D721Med (cell line): ENCODE measurements around the gene CAMKK2.

Source experiments
- DNase-seq: peaks from one replicate; pipeline ENCODE4 v3.0.0; 2011; ENCODE audit warnings: low spot score; ENCODE audit not compliant: insufficient read length
- FAIRE-seq: peaks from 2 replicates; lab custom pipeline; 2011; peaks lifted over from hg19 to GRCh38; lab: Jason Lieb, UNC
- TF ChIP-seq, protein P1 (sequence below): IDR thresholded peaks from 2 replicates; pipeline ENCODE4 v1.5.1; 2012; ENCODE audit warnings: mild to moderate bottlenecking, control low read depth; ENCODE audit not compliant: insufficient read depth; ENCODE audit errors: missing control alignments

CAMKK2 gene

DNA sequence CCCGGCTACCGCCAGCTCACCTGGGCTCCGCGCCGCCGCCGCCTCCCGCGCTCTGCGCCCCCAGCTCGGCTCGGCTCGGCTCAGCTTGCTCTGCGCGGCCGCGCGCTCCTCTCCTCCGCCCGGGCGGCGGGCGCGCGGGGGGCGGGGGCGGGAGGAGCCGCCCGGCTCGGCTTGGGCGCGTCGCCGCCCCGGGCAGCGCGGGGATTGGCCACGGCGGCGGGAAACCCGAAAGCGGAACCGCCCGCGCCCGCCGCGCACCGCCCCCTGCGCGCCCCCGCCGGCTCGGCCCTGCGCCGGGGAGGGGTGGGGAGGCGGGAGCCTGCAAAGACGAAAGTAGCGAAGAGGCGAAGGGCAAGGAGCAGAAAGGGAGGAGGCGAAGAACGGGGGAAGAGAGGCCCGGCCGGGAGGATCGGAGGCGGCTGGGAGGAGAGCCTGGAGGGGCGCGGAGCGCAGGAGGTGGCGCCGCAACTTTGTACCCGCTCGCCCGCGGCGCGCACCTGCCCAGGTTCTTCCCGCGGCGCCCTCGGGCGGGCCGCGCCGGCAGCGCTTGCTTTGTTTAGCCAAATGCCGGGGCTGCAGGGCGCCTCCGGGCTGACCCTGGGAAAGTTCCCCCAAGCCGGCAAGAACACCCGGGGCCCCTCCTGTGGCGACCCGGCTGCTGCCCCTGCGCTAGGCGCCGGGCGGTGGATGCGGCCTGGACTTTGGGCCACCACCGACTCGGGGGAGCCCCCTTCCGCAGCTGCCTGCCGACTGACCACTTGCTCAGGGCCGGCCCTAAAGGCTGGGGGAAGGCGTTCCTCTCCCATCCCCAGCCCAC, at the start of gene CAMKK2:
TSS of gene CAMKK2 (minus strand) at position 92 of the 817 bp plus-strand sequence. CDS start 22,183 bp downstream, outside the sequence.
- FAIRE-seq (no peak), DNase-seq (peak; percentile 65)
- TF ChIP-seq, protein P1, sequence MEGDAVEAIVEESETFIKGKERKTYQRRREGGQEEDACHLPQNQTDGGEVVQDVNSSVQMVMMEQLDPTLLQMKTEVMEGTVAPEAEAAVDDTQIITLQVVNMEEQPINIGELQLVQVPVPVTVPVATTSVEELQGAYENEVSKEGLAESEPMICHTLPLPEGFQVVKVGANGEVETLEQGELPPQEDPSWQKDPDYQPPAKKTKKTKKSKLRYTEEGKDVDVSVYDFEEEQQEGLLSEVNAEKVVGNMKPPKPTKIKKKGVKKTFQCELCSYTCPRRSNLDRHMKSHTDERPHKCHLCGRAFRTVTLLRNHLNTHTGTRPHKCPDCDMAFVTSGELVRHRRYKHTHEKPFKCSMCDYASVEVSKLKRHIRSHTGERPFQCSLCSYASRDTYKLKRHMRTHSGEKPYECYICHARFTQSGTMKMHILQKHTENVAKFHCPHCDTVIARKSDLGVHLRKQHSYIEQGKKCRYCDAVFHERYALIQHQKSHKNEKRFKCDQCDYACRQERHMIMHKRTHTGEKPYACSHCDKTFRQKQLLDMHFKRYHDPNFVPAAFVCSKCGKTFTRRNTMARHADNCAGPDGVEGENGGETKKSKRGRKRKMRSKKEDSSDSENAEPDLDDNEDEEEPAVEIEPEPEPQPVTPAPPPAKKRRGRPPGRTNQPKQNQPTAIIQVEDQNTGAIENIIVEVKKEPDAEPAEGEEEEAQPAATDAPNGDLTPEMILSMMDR = peak; percentile 3

DNA sequence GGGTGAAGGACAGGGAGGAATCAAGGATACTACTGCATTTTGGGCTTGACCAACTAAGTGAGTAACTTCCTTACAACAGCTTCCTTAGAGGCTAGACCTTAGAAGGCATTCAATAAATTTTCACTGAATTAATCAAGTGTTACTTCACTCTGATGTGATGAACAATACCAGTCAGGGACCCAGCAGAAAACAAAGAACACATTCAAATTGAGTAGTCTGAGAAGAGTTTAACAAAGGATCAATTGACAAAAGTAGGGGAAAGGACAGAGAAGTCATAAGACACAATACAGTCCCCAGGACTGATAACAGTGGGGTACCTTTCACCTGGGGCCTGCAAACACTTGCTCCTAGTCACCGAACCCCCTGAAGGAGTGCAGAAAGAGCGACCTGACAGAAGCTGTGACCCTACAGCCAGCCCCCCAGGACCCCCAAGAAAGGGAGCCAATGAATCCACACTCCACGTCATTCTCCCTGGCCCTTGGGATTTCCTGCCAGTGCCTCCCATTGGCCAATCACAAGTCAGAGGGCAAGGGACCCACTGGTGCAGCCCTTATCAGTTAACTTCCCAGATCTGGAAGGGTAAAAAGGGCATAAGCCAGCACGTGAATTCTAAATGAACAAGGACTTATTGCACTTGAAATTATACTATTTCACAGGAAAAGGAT, 48.8 kb upstream of the CAMKK2 start:
- TF ChIP-seq, protein P1 = no peak
- FAIRE-seq (no peak), DNase-seq (no peak)

DNA sequence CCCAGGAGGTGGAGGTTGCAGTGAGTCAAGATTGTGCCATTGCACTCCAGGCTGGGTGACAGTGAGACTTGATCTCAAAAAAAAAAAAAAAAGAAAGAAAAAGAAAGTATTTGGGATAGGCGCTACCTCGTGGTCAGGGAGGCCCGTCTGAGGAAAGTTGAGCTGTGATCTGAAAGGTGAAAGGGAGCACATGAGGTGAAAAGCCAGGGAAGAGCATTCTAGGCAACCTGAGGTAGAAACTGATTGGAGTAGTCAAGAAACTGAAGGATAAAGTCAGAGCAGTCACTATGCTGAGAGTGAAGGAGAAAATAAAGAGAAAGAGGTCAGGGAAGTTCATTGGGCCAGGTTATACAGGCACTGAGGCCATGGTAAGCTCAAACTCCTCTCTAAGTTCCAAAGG, 48.0 kb upstream of the CAMKK2 start:
- DNase-seq (no peak), FAIRE-seq (no peak)

DNA sequence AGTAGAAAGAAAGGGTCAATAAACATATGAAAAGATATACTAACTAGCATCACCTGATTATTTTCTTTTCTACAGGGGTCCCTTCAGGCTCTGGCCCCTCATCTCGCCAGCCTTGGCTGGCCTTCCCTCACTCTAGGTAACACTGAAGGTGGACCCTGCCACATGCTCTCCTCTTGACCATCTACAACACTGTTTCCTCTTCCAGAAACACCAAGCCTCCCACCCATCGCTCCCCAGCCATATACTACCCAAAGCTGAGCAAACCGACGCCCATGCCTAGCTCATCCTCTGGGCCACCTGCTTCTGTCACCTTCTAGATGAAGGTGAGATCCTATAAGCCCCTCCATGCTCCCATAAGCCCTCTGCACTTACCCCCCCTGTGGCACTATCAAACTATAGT, 40.9 kb upstream of the CAMKK2 start:
- FAIRE-seq (no peak), DNase-seq (no peak)
- TF ChIP-seq, protein P1 = no peak

More for the DNA sequence above, 48.0 kb upstream of the CAMKK2 start:
- TF ChIP-seq, protein P1 = no peak

DNA sequence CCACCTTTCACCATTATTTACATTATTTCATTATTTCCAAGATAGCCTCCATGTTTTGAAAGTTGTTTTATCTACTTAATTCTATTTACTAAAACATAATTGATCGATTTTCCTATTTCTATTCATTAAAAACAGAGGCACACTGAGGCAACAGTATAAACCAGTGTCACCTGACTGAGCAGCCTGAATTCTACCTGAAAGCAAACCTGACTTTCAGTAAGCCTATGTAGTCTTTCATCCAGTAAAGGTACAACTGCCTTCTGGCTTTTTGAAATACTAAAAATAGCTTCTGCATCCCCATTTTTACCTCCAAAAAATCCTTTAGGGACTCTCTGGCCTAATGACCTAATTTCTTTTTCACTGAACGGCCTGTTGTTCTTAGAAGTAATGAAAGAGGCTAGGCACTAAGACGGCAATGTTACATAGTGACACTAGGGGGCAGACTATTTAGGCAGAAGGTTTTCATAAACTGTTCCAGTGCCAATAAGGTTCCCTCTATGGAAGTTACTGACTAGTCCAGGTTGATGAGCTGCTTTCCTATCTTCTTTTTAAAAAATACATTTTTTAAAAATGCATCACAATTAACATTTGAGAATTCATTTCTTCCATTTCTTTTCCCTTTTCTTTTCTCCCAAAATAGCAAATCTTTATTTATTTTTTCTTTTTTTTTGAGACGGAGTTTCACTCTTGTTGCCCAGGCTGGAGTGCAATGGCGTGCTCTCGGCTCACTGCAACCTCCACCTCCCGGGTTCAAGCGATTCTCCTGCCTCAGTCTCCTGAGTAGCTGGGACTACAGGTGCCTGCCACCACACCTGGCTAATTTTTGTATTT, 38.2 kb upstream of the CAMKK2 start:
- DNase-seq (peak; percentile 46), FAIRE-seq (peak; percentile 85)
- TF ChIP-seq, protein P1 = peak; percentile 88

DNA sequence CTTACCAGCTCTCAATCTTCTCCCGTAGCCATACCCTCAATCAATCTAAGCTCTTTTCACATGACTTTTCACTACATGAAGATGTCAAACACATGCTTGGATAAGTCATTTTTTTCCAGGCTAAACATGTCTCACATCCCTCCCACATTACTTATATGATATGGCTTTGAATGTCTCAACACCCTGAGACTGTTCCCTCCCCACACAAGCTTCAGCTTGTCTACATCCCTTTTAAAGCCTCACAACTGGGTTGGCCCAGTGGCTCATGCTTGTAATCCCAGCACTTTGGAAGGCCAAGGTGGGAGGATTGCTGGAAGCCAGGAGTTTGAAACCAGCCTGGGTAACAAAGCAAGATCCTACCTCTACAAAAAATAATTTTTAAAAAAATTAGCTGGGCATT, 37.2 kb upstream of the CAMKK2 start:
- TF ChIP-seq, protein P1 = no peak
- DNase-seq = no peak
- no peak for FAIRE-seq
